ENCODE results near the gene RAP1GAP2.

DNA sequence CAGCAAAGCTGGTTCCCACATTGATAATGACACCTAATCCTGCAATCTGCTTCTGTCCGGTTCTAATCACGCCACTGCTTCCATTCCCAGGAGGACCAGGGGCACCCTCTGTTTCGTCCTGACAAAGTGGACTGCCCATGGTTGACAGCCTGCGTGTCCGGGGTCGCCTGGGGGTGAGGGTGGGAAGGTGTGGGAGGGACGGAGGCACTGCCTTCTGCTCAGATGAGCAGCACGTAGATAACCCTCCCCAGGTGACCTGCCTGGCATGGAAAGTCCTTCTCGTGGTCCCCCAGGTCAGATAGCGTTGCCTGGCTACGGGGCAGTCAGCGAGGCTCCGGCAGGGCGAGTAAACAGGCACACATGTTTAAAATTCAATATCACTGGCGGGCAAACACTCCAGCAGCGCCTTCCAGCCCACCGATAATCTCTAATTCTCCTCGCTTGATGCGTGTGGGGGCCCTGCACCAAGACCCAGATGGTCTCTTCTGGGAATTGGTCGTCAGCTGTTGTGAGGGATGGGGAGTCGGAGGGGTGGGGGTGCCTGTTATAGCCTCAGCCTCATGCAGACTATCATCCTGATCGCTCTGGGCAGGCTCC lies 132.2 kb downstream of the RAP1GAP2 start:
- TF ChIP-seq, protein P1, sequence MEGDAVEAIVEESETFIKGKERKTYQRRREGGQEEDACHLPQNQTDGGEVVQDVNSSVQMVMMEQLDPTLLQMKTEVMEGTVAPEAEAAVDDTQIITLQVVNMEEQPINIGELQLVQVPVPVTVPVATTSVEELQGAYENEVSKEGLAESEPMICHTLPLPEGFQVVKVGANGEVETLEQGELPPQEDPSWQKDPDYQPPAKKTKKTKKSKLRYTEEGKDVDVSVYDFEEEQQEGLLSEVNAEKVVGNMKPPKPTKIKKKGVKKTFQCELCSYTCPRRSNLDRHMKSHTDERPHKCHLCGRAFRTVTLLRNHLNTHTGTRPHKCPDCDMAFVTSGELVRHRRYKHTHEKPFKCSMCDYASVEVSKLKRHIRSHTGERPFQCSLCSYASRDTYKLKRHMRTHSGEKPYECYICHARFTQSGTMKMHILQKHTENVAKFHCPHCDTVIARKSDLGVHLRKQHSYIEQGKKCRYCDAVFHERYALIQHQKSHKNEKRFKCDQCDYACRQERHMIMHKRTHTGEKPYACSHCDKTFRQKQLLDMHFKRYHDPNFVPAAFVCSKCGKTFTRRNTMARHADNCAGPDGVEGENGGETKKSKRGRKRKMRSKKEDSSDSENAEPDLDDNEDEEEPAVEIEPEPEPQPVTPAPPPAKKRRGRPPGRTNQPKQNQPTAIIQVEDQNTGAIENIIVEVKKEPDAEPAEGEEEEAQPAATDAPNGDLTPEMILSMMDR (IDR thresholded peaks at IDR 0.05; ENCODE audit: low read length) = no peak
- TF ChIP-seq EZH2 (IDR thresholded peaks at IDR 0.05; ENCODE audit: borderline replicate concordance, low read length) = no peak

Data from OCI-LY1 (cell line).